ENCODE data around the gene CKMT2. TPM values are rescaled to one million over a fixed set of nuclear protein-coding genes. Genes with fewer than 3 reads are reported as not detected.

CKMT2 gene
- total RNA-seq, 1 donor from 2014 or later: not detected

- Mint-ChIP-seq H3K4me1 (no peaks in the 10 kb centered on the region), H3K4me3 (no peak overlapping the region), H3K27me3 (no peaks in the 10 kb centered on the region), H3K27ac (no peak overlapping the region), H3K9me3 (no peaks in the 10 kb centered on the region), H3K36me3 (ENCODE audit: low read depth) (no peaks in the 10 kb centered on the region)
- TF ChIP-seq CTCF (IDR thresholded peaks at IDR 0.05): no peak
- ATAC-seq (ENCODE audit: low read depth): no peak
- ChIA-PET CTCF (no interaction called here), POLR2A (no interaction called here)
- intact Hi-C loops (cut with micrococcal nuclease): no loop called here
- DNase-seq: no peak
Measured at GRCh38 chr5:81239613-81240012, 6.5 kb downstream of the CKMT2 start.

- H3K27me3 Mint-ChIP-seq: no peaks in the 10 kb centered on the region
- H3K4me1 Mint-ChIP-seq: no peaks in the 10 kb centered on the region
- H3K36me3 Mint-ChIP-seq (ENCODE audit: low read depth): no peaks in the 10 kb centered on the region
- H3K27ac Mint-ChIP-seq: no peak overlapping the region
- no peak for TF ChIP-seq CTCF (IDR thresholded peaks at IDR 0.05)
- no peak overlapping the region for H3K4me3 Mint-ChIP-seq
- intact Hi-C loops (cut with micrococcal nuclease): no loop called here
- no peak for DNase-seq
- POLR2A ChIA-PET: no interaction called here
- no peak for ATAC-seq (ENCODE audit: low read depth)
- CTCF ChIA-PET: no interaction called here
- no peaks in the 10 kb centered on the region for H3K9me3 Mint-ChIP-seq
Measured at GRCh38 chr5:81241001-81241400, 7.9 kb downstream of the CKMT2 start.

GRCh38 chr5:81241961-81242648 is 9.0 kb downstream of the CKMT2 start:
- no peak for DNase-seq
- POLR2A ChIA-PET: no interaction called here
- TF ChIP-seq CTCF (IDR thresholded peaks at IDR 0.05): no peak
- intact Hi-C loops (cut with micrococcal nuclease): no loop called here
- Mint-ChIP-seq H3K36me3 (ENCODE audit: low read depth) (no peaks in the 10 kb centered on the region), H3K4me3 (no peak overlapping the region), H3K27me3 (no peaks in the 10 kb centered on the region), H3K4me1 (no peaks in the 10 kb centered on the region), H3K27ac (no peak overlapping the region), H3K9me3 (no peaks in the 10 kb centered on the region)
- no peak for ATAC-seq (ENCODE audit: low read depth)
- CTCF ChIA-PET: no interaction called here

- POLR2A ChIA-PET: interaction anchor here (0.5 kb wide), 1 partner anchor 1035 kb away, joined by 8 read pairs; the partner anchor contains the start of gene RPS23
- Mint-ChIP-seq H3K4me1 (no peaks in the 10 kb centered on the region), H3K27ac (no peak overlapping the region), H3K9me3 (no peaks in the 10 kb centered on the region), H3K4me3 (no peak overlapping the region), H3K27me3 (no peaks in the 10 kb centered on the region), H3K36me3 (ENCODE audit: low read depth) (no peaks in the 10 kb centered on the region)
- no peak for ATAC-seq (ENCODE audit: low read depth)
- intact Hi-C loops (cut with micrococcal nuclease): no loop called here
- no peak for TF ChIP-seq CTCF (IDR thresholded peaks at IDR 0.05)
- DNase-seq: no peak
- CTCF ChIA-PET: no interaction called here
Measured at GRCh38 chr5:81242906-81243436, 9.8 kb downstream of the CKMT2 start.

- DNase-seq (no peak), ATAC-seq (ENCODE audit: low read depth) (no peak)
- Mint-ChIP-seq H3K4me1 (no peaks in the 10 kb centered on the region), H3K27ac (no peak overlapping the region), H3K27me3 (no peaks in the 10 kb centered on the region), H3K4me3 (no peak overlapping the region), H3K9me3 (no peaks in the 10 kb centered on the region), H3K36me3 (ENCODE audit: low read depth) (no peaks in the 10 kb centered on the region)
- CTCF ChIA-PET: no interaction called here
- TF ChIP-seq CTCF (IDR thresholded peaks at IDR 0.05): no peak
- POLR2A ChIA-PET: no interaction called here
- intact Hi-C loops (cut with micrococcal nuclease): no loop called here
Measured at GRCh38 chr5:81244451-81244850, 11.3 kb downstream of the CKMT2 start.

Measured in activated B cell treated with CpG ODN at 0.5 μM for 24 hours (primary cell).